HEK293T (cell line): ENCODE measurements around the gene IRAK1.

ENCODE experiments used
- BHLHE40 ChIP-seq: fragments of 450-650 bp; IDR thresholded peaks from 2 replicates; pipeline ENCODE4 v1.6.1; 2016; ENCODE audit warnings: mild to moderate bottlenecking, moderate library complexity, borderline replicate concordance
- CTBP1 ChIP-seq: fragments of 450-650 bp; IDR thresholded peaks from 2 replicates; pipeline ENCODE4 v1.6.1; 2016; ENCODE audit warnings: borderline replicate concordance
- ELF4 ChIP-seq: fragments of 450-650 bp; IDR thresholded peaks from 2 replicates; pipeline ENCODE4 v1.6.1; 2017; ENCODE audit warnings: antibody characterized with exemption
- FOXA1 ChIP-seq: fragments of 450-650 bp; IDR thresholded peaks from 2 replicates; pipeline ENCODE4 v1.6.1; 2016; ENCODE audit warnings: mild to moderate bottlenecking
- FOXK2 ChIP-seq: fragments of 450-650 bp; IDR thresholded peaks from 2 replicates; pipeline ENCODE4 v1.6.1; 2016; ENCODE audit warnings: mild to moderate bottlenecking
- FOXM1 ChIP-seq: fragments of 450-650 bp; IDR thresholded peaks from 2 replicates; pipeline ENCODE4 v1.6.1; 2017; ENCODE audit warnings: mild to moderate bottlenecking, borderline replicate concordance
- L3MBTL2 ChIP-seq: fragments of 450-650 bp; conservative IDR thresholded peaks from 2 replicates; pipeline ENCODE4 v1.6.1; 2016; ENCODE audit warnings: mild to moderate bottlenecking
- NFRKB ChIP-seq: fragments of 450-650 bp; IDR thresholded peaks from 2 replicates; pipeline ENCODE4 v1.6.1; 2016; ENCODE audit warnings: mild to moderate bottlenecking, moderate library complexity
- SP1 ChIP-seq: fragments of 450-650 bp; IDR thresholded peaks from 2 replicates; pipeline ENCODE4 v1.6.1; 2017
- SUZ12 ChIP-seq: fragments of 450-650 bp; IDR thresholded peaks from 2 replicates; pipeline ENCODE4 v1.6.1; 2016; ENCODE audit warnings: mild to moderate bottlenecking
- TARDBP ChIP-seq: fragments of 450-650 bp; IDR thresholded peaks from 2 replicates; pipeline ENCODE4 v1.6.1; 2016
- ZNF384 ChIP-seq: fragments of 450-650 bp; IDR thresholded peaks from 2 replicates; pipeline ENCODE4 v1.6.1; 2016

GRCh38 chrX:154043003-154043763, 23.5 kb upstream of the IRAK1 start:
- TF ChIP-seq CTBP1 (no peak), ELF4 (no peak), FOXA1 (no peak), FOXM1 (no peak), TARDBP (no peak), SP1 (no peak), ZNF384 (no peak), FOXK2 (no peak), L3MBTL2 (no peak), NFRKB (no peak), SUZ12 (no peak), BHLHE40 (no peak)
